Measurements from ENCODE around the gene MTURN.
"Not testable (repeated sequence)": the region's sequence is repeated elsewhere in the genome, so short reads cannot be mapped to it uniquely, and the experiment has no call there.

Gene MTURN

GRCh38 chr7:30181211-30181610 lies 46.4 kb downstream of the MTURN start:
- DNase-seq, result no peak

- DNase-seq, result no peak
Observed at GRCh38 chr7:30181736-30182522, 47.1 kb downstream of the MTURN start.

GRCh38 chr7:30182814-30183213 lies 48.0 kb downstream of the MTURN start:
- DNase-seq, result no peak

- no peak for DNase-seq
Observed at GRCh38 chr7:30183749-30184369, 49.1 kb downstream of the MTURN start.

- peak; percentile 74 for DNase-seq
Observed at GRCh38 chr7:30184791-30185487, 50.2 kb downstream of the MTURN start.

- no peak for DNase-seq
Observed at GRCh38 chr7:30185496-30185895, 50.7 kb downstream of the MTURN start.

- no peak for DNase-seq
Observed at GRCh38 chr7:30186725-30187124, 51.9 kb downstream of the MTURN start.

- no peak for DNase-seq
Observed at GRCh38 chr7:30187513-30187912, 52.7 kb downstream of the MTURN start.

- DNase-seq, result not testable (repeated sequence)
Observed at GRCh38 chr7:30188381-30188780, 53.6 kb downstream of the MTURN start.

- no peak for DNase-seq
Observed at GRCh38 chr7:30188811-30189210, 54.0 kb downstream of the MTURN start.

GRCh38 chr7:30191809-30192208 lies 57.0 kb downstream of the MTURN start:
- DNase-seq, result no peak

- DNase-seq, result no peak
Observed at GRCh38 chr7:30193336-30193943, 58.7 kb downstream of the MTURN start.

GRCh38 chr7:30196408-30196807 lies 61.6 kb downstream of the MTURN start:
- DNase-seq, result no peak

- no peak for DNase-seq
Observed at GRCh38 chr7:30197438-30197837, 62.7 kb downstream of the MTURN start.

- DNase-seq, result no peak
Observed at GRCh38 chr7:30199271-30199670, 64.5 kb downstream of the MTURN start.

- DNase-seq, result no peak
Observed at GRCh38 chr7:30200591-30200990, 65.8 kb downstream of the MTURN start.

- no peak for DNase-seq
Observed at GRCh38 chr7:30201161-30201666, 66.4 kb downstream of the MTURN start.

GRCh38 chr7:30201921-30202320 lies 67.1 kb downstream of the MTURN start:
- no peak for DNase-seq

GRCh38 chr7:30202671-30203070 lies 67.9 kb downstream of the MTURN start:
- DNase-seq, result no peak

GRCh38 chr7:30206491-30206890 lies 71.7 kb downstream of the MTURN start:
- no peak for DNase-seq

- no peak for DNase-seq
Observed at GRCh38 chr7:30206942-30207341, 72.2 kb downstream of the MTURN start.

GRCh38 chr7:30207376-30207775 lies 72.6 kb downstream of the MTURN start:
- no peak for DNase-seq

GRCh38 chr7:30209951-30210350 lies 75.2 kb downstream of the MTURN start:
- DNase-seq, result no peak
